Liver (tissue), 3 donors: ENCODE data around the gene CCDC182.

ENCODE experiments used
- CTCF ChIP-seq: fragments of 150-350 bp; IDR thresholded peaks from 2 replicates; pipeline ENCODE4 v1.5.1; 2017; ENCODE audit warnings: improper control_type of control experiment, low read depth, low read length; ENCODE audit not compliant: missing input control
- EGR1 ChIP-seq, 2 donors: IDR thresholded peaks; 2 replicates each; pipeline ENCODE4 v1.6.1; 2016 to 2018; ENCODE audit warnings: antibody characterized with exemption in 2 of 2, low read depth in 2 of 2
- FOXA1 ChIP-seq: IDR thresholded peaks from 2 replicates; pipeline ENCODE4 v1.6.1; 2016; ENCODE audit warnings: antibody characterized with exemption
- REST ChIP-seq: IDR thresholded peaks from 2 replicates; pipeline ENCODE4 v1.6.1; 2016; ENCODE audit warnings: antibody characterized with exemption, mild to moderate bottlenecking
- donor health status: healthy.
- donor health status: healthy.

- no peak for TF ChIP-seq EGR1 (IDR thresholded peaks at IDR 0.05; ENCODE audit: low read depth in 2 of 2)
- TF ChIP-seq CTCF: no peak
- no peak for TF ChIP-seq FOXA1
- TF ChIP-seq REST: no peak
Measured at GRCh38 chr17:57707892-57708291, 37.2 kb downstream of the CCDC182 start.
